Uterus (tissue), 2 donors: ENCODE results near the gene NTRK1.

ENCODE experiments used
- POLR2A ChIP-seq, 2 donors: fragments of 450-650 bp; IDR thresholded peaks; one replicate each; pipeline ENCODE4 v1.6.1; 2016; ENCODE audit warnings: antibody characterized with exemption in 2 of 2, mild to moderate bottlenecking in 1 of 2, moderate library complexity in 1 of 2
- TF ChIP-seq, protein P1 (sequence below), 4 experiments: fragments of 200-600 bp in 2 of 4; fragments of 450-650 bp in 2 of 4; sonication (generic) in 2 of 4; IDR thresholded peaks; one replicate each; pipeline ENCODE4 v1.5.1; 2016 to 2019; ENCODE audit warnings: antibody characterized with exemption in 4 of 4, mild to moderate bottlenecking in 2 of 4, moderate library complexity in 1 of 4

GRCh38 chr1:156857532-156857931 lies 3.1 kb upstream of the NTRK1 start:
- TF ChIP-seq, protein P1, sequence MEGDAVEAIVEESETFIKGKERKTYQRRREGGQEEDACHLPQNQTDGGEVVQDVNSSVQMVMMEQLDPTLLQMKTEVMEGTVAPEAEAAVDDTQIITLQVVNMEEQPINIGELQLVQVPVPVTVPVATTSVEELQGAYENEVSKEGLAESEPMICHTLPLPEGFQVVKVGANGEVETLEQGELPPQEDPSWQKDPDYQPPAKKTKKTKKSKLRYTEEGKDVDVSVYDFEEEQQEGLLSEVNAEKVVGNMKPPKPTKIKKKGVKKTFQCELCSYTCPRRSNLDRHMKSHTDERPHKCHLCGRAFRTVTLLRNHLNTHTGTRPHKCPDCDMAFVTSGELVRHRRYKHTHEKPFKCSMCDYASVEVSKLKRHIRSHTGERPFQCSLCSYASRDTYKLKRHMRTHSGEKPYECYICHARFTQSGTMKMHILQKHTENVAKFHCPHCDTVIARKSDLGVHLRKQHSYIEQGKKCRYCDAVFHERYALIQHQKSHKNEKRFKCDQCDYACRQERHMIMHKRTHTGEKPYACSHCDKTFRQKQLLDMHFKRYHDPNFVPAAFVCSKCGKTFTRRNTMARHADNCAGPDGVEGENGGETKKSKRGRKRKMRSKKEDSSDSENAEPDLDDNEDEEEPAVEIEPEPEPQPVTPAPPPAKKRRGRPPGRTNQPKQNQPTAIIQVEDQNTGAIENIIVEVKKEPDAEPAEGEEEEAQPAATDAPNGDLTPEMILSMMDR (IDR thresholded peaks at IDR 0.05) = no peak
- TF ChIP-seq POLR2A (IDR thresholded peaks at IDR 0.05) = no peak
